Fibroblast of lung (primary cell): ENCODE measurements around the gene MLF1. TPM values are rescaled to one million over a fixed set of nuclear protein-coding genes. Genes with fewer than 3 reads are reported as not detected.
A peak's percentile ranks its signal among the peaks of the same experiment; 100 is the strongest.
"Not testable (repeated sequence)": the region's sequence is repeated elsewhere in the genome, so short reads cannot be mapped to it uniquely, and the experiment has no call there.

Experiments
- DNase-seq, 2 donors: peaks; one replicate each; pipeline versions ENCODE4 v3.0.0 to v3.0.0-alpha.2; 2010; ENCODE audit warnings: low read depth in 2 of 2
- H2AFZ ChIP-seq: 2 replicates; pipeline ENCODE4 v1.5.1; 2012; ENCODE audit warnings: low read length, control low read depth, inconsistent platforms
- H3K27ac ChIP-seq: 2 replicates; pipeline ENCODE4 v1.5.1; 2011; ENCODE audit warnings: low read length, control low read depth; ENCODE audit not compliant: insufficient read depth
- H3K27me3 ChIP-seq: 2 replicates; pipeline ENCODE4 v1.5.1; 2011; ENCODE audit warnings: mild to moderate bottlenecking, low read length; ENCODE audit not compliant: control insufficient read depth, insufficient read depth
- H3K36me3 ChIP-seq: 2 replicates; pipeline ENCODE4 v1.5.1; 2011; ENCODE audit warnings: low read length; ENCODE audit not compliant: control insufficient read depth, insufficient read depth
- H3K4me1 ChIP-seq: 2 replicates; pipeline ENCODE4 v1.5.1; 2011; ENCODE audit warnings: low read length; ENCODE audit not compliant: control insufficient read depth, insufficient read depth; ENCODE audit errors: extremely low read depth
- H3K4me2 ChIP-seq: 2 replicates; pipeline ENCODE4 v1.5.1; 2011; ENCODE audit warnings: low read length, control low read depth; ENCODE audit not compliant: insufficient read depth; ENCODE audit errors: extremely low read depth
- H3K4me3 ChIP-seq, 4 experiments: fragments of 200-600 bp in 1 of 4; sonication (generic) in 1 of 4; replicated peaks in 1 of 4; 2 replicates each; pipeline ENCODE4 v1.5.1; 2011 to 2016; ENCODE audit warnings: low read length in 4 of 4, low read depth in 3 of 4, mild to moderate bottlenecking in 3 of 4, control low read depth in 2 of 4, inconsistent platforms in 1 of 4, mixed read lengths in 1 of 4; ENCODE audit not compliant: insufficient read depth in 1 of 4; ENCODE audit errors: control extremely low read depth in 1 of 4
- H3K79me2 ChIP-seq: 2 replicates; pipeline ENCODE4 v1.5.1; 2012; ENCODE audit warnings: mild to moderate bottlenecking, low read length, inconsistent platforms; ENCODE audit not compliant: control insufficient read depth, insufficient read depth
- H3K9ac ChIP-seq: 2 replicates; pipeline ENCODE4 v1.5.1; 2011; ENCODE audit warnings: mild to moderate bottlenecking, low read length, control low read depth; ENCODE audit not compliant: insufficient read depth
- H3K9me3 ChIP-seq: 2 replicates; pipeline ENCODE4 v1.5.1; 2012; ENCODE audit warnings: low read depth, low read length; ENCODE audit not compliant: control insufficient read depth, insufficient read depth
- H4K20me1 ChIP-seq: 2 replicates; pipeline ENCODE4 v1.5.1; 2011; ENCODE audit warnings: low read length; ENCODE audit not compliant: control insufficient read depth, insufficient read depth; ENCODE audit errors: extremely low read depth
- EZH2 ChIP-seq: IDR thresholded peaks from 2 replicates; pipeline ENCODE4 v1.5.1; 2012; ENCODE audit warnings: low read length, control low read depth, mild to moderate bottlenecking; ENCODE audit errors: missing control alignments
- polyA plus RNA-seq, 2 donors: library from polyadenylated mRNA; depleted of rRNA in 1 of 2; stranded (reverse) in 1 of 2; unstranded in 1 of 2; fragments of >200 nt; gene quantifications; 2 replicates each; pipeline ENCODE4 v1.2.1, GENCODE V29; 2011 to 2012; ENCODE audit warnings: missing spikeins in 1 of 2
- total RNA-seq: library from RNA; depleted of rRNA; stranded (reverse); fragments of >200 nt; gene quantifications from 2 replicates; pipeline ENCODE4 v1.2.1, GENCODE V29; 2014
- TF ChIP-seq, protein P1 (sequence below), 2 donors: IDR thresholded peaks in 1 of 2; conservative IDR thresholded peaks in 1 of 2; 1 replicate in 1 of 2; 2 replicates in 1 of 2; pipeline ENCODE4 v1.5.1; 2011 to 2012; ENCODE audit warnings: low read length in 2 of 2, control low read depth in 1 of 2, inconsistent platforms in 1 of 2, low read depth in 1 of 2, mild to moderate bottlenecking in 1 of 2

Gene MLF1
- total and polyA plus RNA-seq, 2 donors (not counting 1 experiment from before 2014, with no cell fraction given) = 6.9 to 7.9 TPM

- Histone ChIP-seq H4K20me1 (no peaks in the 10 kb centered on the region), H3K4me2 (no peak overlapping the region), H2AFZ (no peak overlapping the region), H3K79me2 (no peaks in the 10 kb centered on the region), H3K27ac (no peak overlapping the region), H3K4me3 (no peak overlapping the region), H3K4me1 (no peaks in the 10 kb centered on the region), H3K9ac (no peak overlapping the region), H3K27me3 (no peaks in the 10 kb centered on the region), H3K9me3 (no peaks in the 10 kb centered on the region), H3K36me3 (no peaks in the 10 kb centered on the region)
- TF ChIP-seq EZH2 = no peak
- TF ChIP-seq, protein P1, sequence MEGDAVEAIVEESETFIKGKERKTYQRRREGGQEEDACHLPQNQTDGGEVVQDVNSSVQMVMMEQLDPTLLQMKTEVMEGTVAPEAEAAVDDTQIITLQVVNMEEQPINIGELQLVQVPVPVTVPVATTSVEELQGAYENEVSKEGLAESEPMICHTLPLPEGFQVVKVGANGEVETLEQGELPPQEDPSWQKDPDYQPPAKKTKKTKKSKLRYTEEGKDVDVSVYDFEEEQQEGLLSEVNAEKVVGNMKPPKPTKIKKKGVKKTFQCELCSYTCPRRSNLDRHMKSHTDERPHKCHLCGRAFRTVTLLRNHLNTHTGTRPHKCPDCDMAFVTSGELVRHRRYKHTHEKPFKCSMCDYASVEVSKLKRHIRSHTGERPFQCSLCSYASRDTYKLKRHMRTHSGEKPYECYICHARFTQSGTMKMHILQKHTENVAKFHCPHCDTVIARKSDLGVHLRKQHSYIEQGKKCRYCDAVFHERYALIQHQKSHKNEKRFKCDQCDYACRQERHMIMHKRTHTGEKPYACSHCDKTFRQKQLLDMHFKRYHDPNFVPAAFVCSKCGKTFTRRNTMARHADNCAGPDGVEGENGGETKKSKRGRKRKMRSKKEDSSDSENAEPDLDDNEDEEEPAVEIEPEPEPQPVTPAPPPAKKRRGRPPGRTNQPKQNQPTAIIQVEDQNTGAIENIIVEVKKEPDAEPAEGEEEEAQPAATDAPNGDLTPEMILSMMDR (conservative IDR thresholded peaks at IDR 0.05 in 1 of 2, IDR thresholded peaks at IDR 0.05 in 1 of 2; ENCODE audit: low read depth in 1 of 2, low read length in 2 of 2) = no peak
- DNase-seq = peak in 1 of 2 donors; percentile 71
Measured at GRCh38 chr3:158548691-158549090, 22.3 kb upstream of the MLF1 start.

- not testable (repeated sequence) for H3K27ac ChIP-seq, H3K36me3 ChIP-seq, H3K27me3 ChIP-seq, DNase-seq, H2AFZ ChIP-seq, H3K4me3 ChIP-seq, H4K20me1 ChIP-seq, H3K9me3 ChIP-seq, H3K79me2 ChIP-seq, H3K9ac ChIP-seq, H3K4me2 ChIP-seq, H3K4me1 ChIP-seq
Measured at GRCh38 chr3:158549938-158550337, 21.1 kb upstream of the MLF1 start.

DNA sequence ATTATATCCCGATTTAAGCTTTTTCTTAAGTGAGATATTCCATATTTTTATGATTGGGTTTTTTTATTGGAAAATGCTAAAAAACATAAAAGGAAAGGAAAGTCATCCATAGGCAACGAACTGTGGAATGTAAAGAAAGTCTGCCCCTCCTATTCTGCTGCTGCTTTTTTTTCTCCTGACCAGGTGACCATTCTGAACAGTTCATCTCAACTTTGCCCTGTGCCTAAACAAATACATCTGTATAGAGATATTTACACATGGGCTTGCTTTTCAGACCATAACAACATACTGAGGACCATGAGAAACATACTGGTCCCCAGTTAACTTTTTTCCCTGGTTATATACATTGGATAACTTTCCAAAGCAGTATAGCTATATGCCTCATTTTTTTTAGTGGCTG lies 18.9 kb upstream of the MLF1 start:
- Histone ChIP-seq H3K27me3 (no peaks in the 10 kb centered on the region), H4K20me1 (no peaks in the 10 kb centered on the region), H3K79me2 (no peaks in the 10 kb centered on the region), H2AFZ (no peak overlapping the region), H3K36me3 (no peaks in the 10 kb centered on the region), H3K9me3 (no peaks in the 10 kb centered on the region), H3K9ac (no peak overlapping the region), H3K4me3 (no peak overlapping the region), H3K27ac (no peak overlapping the region), H3K4me2 (no peak overlapping the region), H3K4me1 (no peaks in the 10 kb centered on the region)
- TF ChIP-seq EZH2 = no peak
- TF ChIP-seq, protein P1 (conservative IDR thresholded peaks at IDR 0.05 in 1 of 2, IDR thresholded peaks at IDR 0.05 in 1 of 2; ENCODE audit: low read depth in 1 of 2, low read length in 2 of 2) = no peak
- DNase-seq = no peak
